ENCODE data around the gene ZNF813. TPM values are rescaled to one million over a fixed set of nuclear protein-coding genes. Genes with fewer than 3 reads are reported as not detected.
A peak's percentile ranks its signal among the peaks of the same experiment; 100 is the strongest.
"Not testable (repeated sequence)": the region's sequence is repeated elsewhere in the genome, so short reads cannot be mapped to it uniquely, and the experiment has no call there.

The ZNF813 gene
- polyA plus RNA-seq (ENCODE audit: insufficient read length in 4 of 4), result 1 to 10 TPM; 3.6 to 7.4 (median 6.7) TPM

DNA sequence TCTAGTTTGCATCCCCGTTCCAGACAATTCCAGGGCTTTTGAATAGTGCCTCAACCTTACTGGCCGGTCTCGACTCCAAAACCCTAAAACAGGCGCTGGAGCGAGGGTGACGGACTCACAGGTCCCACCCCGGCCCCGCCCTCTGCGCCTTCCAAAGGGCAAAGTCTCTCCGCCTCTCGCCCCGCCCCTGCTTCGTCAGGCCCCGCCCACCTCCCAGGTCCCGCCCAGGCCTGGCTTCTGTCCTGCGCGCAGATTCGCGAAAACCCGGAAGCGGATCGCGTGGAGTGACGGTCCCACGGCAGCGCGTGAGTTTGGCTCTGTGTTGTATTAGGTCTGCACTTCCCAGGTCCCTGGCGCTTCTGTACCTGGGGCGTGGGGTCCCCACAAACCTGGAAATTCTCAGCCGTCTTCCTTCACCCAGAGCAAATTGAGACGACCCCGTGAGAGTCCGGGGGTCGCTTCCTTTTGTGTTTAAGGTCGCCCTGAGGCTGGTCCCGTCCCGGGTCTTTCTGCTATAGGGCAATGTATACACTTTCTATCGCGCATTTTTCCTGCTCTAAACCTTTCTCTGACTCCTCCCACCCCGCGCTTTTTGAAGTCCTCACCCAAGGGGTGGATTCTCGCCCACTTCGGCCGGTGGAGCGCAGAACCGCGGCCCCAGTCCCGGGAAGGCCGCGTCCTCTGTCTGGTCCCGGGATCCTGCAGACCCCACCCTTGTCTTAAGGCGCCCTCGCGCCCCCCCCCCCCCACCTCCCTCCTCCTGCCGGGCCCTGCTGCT is at the start of gene ZNF813:
ZNF813 (plus strand) TSS at position 249 of the 778 bp plus-strand sequence. CDS start 16,090 bp downstream, outside the sequence.
- peak; percentile 73 to 82 (median 78) for DNase-seq (ENCODE audit: low read depth in 4 of 4, low spot score in 3 of 4)

DNA sequence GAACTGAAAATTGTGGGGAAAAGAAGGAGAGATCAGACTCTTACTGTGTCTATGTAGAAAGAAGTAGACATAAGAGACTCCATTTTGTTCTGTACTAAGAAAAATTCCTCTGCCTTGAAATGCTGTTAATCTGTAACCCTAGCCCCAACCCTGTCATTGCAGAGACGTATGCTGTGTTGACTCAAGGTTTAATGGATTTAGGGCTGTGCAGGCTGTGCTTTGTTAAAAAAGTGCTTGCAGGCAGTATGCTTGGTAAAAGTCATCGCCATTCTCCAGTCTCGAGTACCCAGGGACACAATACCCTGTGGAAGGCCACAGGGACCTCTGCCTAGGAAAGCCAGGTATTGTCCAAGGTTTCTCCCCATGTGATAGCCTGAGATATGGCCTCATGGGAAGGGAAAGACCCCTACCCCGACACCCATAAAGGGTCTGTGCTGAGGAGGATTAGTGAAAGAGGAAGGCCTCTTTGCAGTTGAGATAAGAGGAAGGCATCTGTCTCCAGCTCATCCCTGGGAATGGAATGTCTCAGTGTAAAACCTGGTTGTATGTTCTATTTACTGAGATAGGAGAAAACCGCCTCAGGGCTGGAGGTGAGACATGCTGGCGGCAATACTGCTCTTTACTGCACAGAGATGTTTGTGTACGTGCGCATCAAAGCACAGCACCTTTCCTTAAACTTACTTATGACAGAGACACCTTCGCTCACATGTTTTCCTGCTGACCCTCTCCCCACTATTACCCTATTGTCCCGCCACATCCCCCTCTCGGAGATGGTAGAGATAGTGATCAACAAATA is 46.8 kb upstream of the ZNF813 start:
- peak in 1 of 4 donors; percentile 18 for DNase-seq (ENCODE audit: low read depth in 4 of 4, low spot score in 3 of 4)

DNA sequence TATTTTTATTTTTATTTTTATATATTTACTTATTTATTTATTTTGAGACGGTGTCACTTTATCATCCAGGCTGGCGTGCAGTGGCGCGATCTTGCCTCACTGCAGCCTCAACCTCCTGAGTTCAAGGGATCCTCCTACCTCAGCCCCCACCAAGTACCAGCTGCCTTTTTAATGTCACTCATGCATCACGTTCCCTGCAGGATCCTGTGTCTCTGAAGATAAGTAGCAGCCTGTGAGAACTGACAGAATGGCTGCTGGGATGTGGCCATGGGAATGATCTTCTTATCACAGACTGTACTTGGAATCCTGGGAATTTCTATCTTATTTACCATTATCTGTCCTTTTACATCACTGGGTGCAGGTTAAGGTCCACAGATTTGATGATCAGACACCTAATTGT is 45.0 kb upstream of the ZNF813 start:
- DNase-seq (ENCODE audit: low read depth in 4 of 4, low spot score in 3 of 4), result no peak

DNA sequence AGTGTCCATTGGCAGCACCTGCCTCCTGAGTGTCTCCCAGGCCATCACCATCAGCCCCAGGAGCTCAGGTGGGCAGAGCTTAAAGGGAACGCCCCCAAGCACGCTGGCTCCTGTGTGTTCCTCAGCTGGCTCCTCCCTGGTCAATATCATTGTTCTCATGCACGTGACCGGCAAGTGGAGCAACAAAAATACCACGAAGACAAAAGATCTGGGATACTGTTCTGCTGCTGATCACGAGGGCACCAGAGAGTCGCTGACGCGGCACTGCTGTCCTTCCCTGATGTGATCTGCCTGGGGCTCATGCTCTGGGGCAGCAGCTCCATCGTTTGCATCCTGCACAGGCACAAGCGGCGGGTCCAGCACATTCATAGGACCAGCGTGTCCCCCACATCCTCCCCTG is 44.5 kb upstream of the ZNF813 start:
- not testable (repeated sequence) for DNase-seq (ENCODE audit: low read depth in 4 of 4, low spot score in 3 of 4)

GRCh38 chr19:53423680-53424079 is 43.9 kb upstream of the ZNF813 start:
- peak in 2 of 4 donors; percentile 12 to 16 for DNase-seq (ENCODE audit: low read depth in 4 of 4, low spot score in 3 of 4)

DNA sequence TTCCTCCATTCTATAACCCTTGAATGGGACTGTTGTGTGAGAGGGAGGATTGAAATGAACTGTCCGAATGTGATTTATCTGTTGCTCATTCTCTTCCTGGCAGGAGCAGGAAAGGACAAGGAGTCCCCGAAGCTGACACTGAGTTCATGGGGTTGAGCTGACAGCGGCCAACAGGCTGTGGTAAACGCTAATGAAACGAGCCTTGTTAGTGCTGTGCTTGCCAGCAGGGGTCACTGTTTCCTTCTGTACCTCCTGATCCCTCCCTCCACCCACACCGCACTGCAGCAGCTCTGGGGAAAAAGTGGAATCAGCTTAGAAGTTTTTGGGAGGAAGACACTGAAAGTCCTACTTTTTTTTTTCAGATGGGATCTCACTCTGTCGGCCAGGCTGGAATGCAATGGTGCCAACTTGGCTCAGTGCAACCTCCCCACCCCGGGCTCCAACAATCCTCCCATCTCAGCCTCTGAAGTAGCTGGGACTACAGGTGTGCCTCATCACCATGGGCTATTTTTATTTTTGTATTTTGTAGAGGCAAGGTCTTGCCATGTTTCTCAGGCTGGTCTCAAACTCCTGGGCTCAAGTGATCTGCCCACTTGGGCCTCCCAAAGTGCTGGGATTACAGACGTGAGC is 42.5 kb upstream of the ZNF813 start:
- DNase-seq (ENCODE audit: low read depth in 4 of 4, low spot score in 3 of 4), result peak; percentile 49 to 64 (median 60)

DNA sequence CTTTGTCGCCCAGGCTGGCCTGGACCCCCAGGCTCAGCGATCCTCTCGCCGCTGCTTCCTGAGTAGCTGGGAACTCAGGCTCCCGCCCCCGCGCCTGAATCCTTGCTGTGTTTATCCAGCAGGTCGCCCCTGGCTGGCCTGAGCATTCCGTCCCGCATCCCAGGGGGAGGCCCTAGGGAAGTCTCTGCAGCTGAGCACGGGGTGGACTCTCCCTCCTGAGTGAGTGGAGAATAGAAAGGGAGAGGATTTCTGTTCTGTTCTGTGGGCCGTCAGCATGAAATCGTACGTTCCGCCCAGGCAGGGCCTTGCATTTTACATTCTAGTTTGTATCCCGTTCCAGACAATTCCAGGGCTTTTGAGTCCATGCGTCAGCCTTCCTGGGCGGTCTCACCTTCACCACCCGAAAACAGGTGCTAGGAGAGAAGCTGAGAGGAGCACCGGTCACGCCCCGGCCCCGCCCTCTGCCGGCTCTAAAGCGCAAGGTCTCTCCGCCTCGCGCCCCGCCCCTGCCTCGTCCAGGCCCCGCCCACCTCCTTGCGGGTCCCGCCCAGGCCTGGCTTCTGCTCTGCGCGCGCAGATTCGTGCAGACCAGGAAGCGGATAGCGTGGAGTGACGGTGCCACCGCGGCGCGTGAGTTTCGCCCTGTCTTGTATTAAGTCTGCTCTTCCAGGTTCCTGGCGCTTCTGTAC is 36.0 kb upstream of the ZNF813 start, which contains the start of gene ZNF761:
ZNF761 (plus strand) TSS at position 586 of the 689 bp plus-strand sequence. CDS start 15,285 bp downstream, outside the sequence.
- peak; percentile 75 to 82 (median 78) for DNase-seq (ENCODE audit: low read depth in 4 of 4, low spot score in 3 of 4)

DNA sequence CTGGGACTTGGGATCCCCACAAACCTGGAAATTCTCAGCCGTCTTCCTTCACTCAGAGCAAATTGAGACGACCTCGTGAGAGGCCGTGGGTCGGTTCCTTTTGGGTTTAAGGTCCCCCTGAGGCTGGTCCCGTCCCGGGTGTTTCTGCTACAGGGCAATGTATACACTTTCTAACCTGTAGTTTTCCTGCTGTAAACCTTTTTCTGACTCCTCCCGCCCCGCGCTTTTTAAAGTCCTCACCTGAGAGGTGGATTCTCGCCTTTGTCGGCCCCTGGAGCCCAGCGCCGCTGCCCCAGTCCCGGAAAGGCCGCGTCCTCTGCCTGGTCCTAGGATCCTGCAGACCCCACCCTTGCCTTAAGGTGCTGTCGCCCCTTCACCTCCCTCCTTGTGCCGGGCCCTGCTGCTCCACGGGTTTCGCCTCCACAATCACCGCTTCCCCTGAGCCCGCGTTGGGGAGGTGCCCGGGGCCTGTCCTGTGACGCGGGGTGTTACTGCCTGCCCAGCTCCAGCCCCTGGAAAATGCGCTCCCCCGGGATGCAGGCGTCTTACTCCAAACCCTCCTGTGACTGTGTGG is 35.4 kb upstream of the ZNF813 start:
- DNase-seq (ENCODE audit: low read depth in 4 of 4, low spot score in 3 of 4), result no peak

DNA sequence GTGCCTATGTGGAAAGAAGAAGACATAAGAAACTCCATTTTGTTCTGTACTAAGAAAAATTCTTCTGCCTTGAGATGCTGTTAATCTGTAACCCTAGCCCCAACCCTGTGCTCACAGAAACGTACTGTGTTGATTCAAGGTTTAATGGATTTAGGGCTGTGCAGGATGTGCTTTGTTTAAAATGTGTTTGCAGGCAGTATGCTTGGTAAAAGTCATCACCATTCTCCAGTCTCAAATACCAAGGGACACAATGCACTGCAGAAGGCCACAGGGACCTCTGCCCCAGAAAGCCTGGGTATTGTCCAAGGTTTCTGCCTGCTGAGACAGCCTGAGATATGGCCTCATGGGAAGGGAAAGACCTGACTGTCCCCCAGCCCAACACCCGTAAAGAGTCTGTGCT is 23.7 kb upstream of the ZNF813 start:
- not testable (repeated sequence) for DNase-seq (ENCODE audit: low read depth in 4 of 4, low spot score in 3 of 4)

DNA sequence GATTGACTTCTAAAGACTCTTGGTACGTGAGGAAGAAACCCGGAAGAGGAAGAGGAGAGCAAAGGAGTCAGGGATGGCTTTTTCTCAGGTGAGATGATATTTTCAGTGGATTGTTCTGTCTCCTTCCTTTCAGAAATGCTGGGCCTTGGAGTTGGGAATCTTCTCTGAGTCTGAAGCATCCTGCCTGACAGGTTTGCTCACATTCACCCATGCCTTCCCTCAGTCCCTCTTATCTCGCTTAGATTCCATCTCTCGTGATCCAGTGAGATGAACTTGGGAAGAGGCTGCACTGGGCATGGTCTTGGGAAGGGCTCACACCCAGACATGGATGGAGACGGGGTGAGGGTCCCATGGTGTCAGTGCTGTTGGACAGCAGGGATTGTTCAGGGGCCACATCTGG is 20.3 kb upstream of the ZNF813 start:
- not testable (repeated sequence) for DNase-seq (ENCODE audit: low read depth in 4 of 4, low spot score in 3 of 4)

- no peak for DNase-seq (ENCODE audit: low read depth in 4 of 4, low spot score in 3 of 4)
Observed at GRCh38 chr19:53455828-53456227, 11.7 kb upstream of the ZNF813 start.

DNA sequence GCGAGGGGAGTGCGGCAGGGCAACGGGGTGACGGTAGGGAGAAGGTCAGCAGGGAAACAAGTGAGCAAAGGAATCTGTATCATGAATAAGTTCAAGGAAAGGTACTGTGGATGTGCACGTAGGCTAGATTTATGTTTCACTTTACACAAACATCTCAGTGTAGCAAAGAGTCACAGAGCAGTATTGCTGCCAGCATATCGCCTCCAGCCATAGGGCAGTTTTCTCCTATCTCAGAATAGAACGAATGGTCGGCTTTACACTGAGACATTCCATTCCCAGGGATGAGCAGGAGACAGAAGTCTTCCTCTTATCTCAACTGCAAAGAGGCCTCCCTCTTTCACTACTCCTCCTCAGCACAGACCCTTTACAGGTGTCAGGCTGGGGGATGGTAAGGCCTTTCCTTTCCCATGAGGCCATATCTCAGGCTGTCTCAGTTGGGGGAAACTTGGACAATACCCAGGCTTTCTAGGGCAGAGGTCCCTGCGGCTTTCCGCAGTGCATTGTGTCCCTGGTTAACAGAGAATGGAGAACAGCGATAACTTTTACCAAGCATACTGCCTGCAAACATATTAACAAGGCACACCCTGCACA is 7.3 kb upstream of the ZNF813 start:
- DNase-seq (ENCODE audit: low read depth in 4 of 4, low spot score in 3 of 4), result not testable (repeated sequence)

- DNase-seq (ENCODE audit: low read depth in 4 of 4, low spot score in 3 of 4), result no peak
Observed at GRCh38 chr19:53461866-53462265, 5.7 kb upstream of the ZNF813 start.

DNA sequence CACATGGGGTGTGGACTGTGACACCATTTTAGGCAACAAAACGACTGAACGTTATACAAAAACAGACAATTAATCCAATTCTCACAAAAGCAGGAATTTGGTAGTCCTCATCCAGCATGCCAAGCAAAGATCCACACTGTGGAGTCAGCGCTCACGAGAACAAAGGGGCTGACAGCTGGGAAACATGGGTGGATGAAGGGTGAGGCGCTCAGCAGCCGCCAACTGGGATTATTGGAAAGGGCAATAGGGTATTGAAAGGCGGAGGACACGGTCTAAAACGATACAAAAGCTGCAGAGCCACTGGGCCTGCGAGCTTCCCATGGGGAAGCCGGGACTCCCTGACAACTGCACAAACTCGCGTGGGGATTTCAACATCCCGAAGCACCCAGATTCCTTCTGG is 4.7 kb upstream of the ZNF813 start:
- DNase-seq (ENCODE audit: low read depth in 4 of 4, low spot score in 3 of 4), result no peak

DNA sequence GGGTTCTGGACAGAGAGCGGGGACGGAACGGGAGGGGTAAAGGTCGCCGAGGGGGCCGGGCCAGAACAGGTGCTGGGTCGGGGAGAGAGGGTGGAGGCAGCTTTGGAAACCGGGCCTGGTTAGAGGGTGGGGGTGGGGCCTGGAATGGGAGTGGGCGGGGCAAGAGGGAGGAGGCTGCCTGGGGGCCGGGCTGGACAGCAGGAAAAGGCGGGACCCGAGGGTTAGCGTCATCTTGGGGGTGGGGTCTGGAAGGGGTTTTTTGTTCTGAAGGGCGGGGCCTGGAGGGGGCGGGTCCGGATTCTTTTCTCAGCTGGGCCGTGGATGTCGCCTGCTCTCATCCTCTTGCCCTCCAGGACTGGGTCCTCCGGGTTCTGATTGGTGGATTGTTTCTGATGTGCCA is 4.3 kb upstream of the ZNF813 start:
- DNase-seq (ENCODE audit: low read depth in 4 of 4, low spot score in 3 of 4), result no peak

GRCh38 chr19:53466726-53467484 is 628 bp upstream of the ZNF813 start:
- DNase-seq (ENCODE audit: low read depth in 4 of 4, low spot score in 3 of 4), result no peak

GRCh38 chr19:53468628-53469027 is 1.1 kb downstream of the ZNF813 start:
- not testable (repeated sequence) for DNase-seq (ENCODE audit: low read depth in 4 of 4, low spot score in 3 of 4)

DNA sequence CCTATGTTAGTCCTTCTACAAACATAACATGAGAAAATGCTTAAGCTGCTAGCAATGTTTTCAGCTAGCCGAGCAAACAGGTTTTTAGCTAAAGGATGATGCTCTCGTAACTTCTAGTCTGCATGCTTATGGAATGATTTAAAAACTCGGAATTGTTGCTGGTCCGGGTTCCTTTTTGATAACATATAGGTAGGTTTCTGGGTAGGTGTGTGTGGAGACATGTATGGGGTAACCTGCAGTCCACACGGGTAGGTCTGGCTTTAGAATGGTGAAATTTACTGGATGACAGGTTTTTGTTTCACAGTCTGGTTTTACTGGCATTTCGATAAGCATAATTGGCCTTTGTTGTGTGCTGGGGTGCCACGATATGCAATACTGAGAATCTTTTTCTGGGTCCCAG is 4.4 kb downstream of the ZNF813 start:
- no peak for DNase-seq (ENCODE audit: low read depth in 4 of 4, low spot score in 3 of 4)

- DNase-seq (ENCODE audit: low read depth in 4 of 4, low spot score in 3 of 4), result not testable (repeated sequence)
Observed at GRCh38 chr19:53474832-53475231, 7.3 kb downstream of the ZNF813 start.

All from left renal pelvis (tissue), 4 donors.